ENCODE measurements around the gene LCT.

The LCT gene

DNA sequence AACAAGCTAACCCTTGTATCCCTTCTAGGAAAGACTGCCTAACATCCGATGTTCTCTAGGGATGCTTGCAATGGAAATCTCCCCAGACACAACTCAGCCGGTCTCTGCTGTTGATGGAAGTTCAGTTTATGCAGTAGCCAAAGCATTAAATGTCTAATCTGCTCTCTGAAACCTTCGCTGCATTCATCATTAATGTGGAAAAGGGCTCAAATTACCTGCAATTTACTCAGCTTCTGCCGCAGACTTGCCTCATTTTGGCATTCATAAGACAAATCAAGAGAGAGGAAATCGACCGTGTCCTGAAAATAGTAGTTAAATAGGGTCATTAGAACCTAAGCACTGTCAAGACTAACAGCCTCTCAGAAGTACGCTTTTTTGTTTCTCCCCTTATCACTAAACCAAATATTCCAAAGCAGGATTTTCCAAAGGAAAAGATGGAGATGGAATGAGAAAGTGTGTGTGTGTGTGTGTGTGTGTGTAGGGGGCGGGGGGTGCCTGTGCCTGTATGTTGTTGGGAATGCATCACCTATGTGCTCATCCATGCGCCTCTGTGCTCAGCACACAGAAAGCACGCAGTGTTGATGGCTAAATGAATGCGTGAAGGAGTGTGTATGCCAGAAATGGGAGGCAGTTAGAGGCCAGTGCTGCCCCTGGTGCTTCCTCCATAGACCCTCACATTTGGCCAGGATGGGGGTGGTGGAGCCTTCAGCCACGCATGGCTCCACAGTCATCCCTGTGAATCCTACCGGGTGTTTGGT, 7.4 kb downstream of the LCT start:
- Histone ChIP-seq H3K27ac (ENCODE audit: low read depth, low read length) (no peak overlapping the region), H3K4me3 (ENCODE audit: insufficient read depth, low read length, poor library complexity, severe bottlenecking) (no peak overlapping the region), H3K79me2 (ENCODE audit: insufficient read depth, low read length) (no peaks in the 10 kb centered on the region), H3K27me3 (ENCODE audit: low read length) (no peaks in the 10 kb centered on the region), H3F3A (ENCODE audit: insufficient read depth) (no peaks in the 10 kb centered on the region), H3K36me3 (ENCODE audit: low read length) (no peaks in the 10 kb centered on the region), H3K9me2 (replicated peaks; ENCODE audit: insufficient read depth, low read length) (no peaks in the 10 kb centered on the region), H3K4me2 (ENCODE audit: low read depth, low read length, poor library complexity, severe bottlenecking) (no peak overlapping the region), H4K20me1 (ENCODE audit: low read depth, low read length) (no peaks in the 10 kb centered on the region), H3K9ac (ENCODE audit: low read length) (no peak overlapping the region), H3K9me3 (ENCODE audit: insufficient read depth, low read length) (no peaks in the 10 kb centered on the region), H2AFZ (ENCODE audit: low read depth, low read length, severe bottlenecking) (no peak overlapping the region)
- no peak for TF ChIP-seq EZH2phosphoT487 (conservative IDR thresholded peaks at IDR 0.05; ENCODE audit: low read length)
- TF ChIP-seq, protein P1, sequence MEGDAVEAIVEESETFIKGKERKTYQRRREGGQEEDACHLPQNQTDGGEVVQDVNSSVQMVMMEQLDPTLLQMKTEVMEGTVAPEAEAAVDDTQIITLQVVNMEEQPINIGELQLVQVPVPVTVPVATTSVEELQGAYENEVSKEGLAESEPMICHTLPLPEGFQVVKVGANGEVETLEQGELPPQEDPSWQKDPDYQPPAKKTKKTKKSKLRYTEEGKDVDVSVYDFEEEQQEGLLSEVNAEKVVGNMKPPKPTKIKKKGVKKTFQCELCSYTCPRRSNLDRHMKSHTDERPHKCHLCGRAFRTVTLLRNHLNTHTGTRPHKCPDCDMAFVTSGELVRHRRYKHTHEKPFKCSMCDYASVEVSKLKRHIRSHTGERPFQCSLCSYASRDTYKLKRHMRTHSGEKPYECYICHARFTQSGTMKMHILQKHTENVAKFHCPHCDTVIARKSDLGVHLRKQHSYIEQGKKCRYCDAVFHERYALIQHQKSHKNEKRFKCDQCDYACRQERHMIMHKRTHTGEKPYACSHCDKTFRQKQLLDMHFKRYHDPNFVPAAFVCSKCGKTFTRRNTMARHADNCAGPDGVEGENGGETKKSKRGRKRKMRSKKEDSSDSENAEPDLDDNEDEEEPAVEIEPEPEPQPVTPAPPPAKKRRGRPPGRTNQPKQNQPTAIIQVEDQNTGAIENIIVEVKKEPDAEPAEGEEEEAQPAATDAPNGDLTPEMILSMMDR (IDR thresholded peaks at IDR 0.05; ENCODE audit: insufficient read depth, low read length, poor library complexity, severe bottlenecking) = no peak

DNA sequence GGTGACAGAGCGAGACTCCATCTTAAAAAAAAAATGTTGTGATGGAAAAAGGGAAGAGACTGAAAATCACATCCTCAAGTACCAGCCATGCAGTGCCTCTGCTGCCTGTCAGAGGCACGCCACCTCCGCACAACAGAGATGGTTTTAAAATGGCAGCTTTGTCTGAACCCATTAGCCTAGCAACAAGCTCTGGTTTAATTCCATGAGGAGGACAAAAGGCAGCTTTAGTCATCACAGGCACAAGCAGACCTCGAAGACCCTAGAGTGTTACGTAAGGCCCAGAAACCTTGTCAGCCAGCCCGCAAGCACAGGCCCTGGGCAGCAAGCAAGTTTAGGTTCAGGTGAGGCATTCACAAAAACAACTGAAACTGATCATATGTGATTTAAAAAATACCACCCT, 10.4 kb downstream of the LCT start:
- Histone ChIP-seq H3F3A (ENCODE audit: insufficient read depth) (no peaks in the 10 kb centered on the region), H4K20me1 (ENCODE audit: low read depth, low read length) (no peaks in the 10 kb centered on the region), H3K9ac (ENCODE audit: low read length) (no peak overlapping the region), H3K9me2 (replicated peaks; ENCODE audit: insufficient read depth, low read length) (no peaks in the 10 kb centered on the region), H2AFZ (ENCODE audit: low read depth, low read length, severe bottlenecking) (no peak overlapping the region), H3K79me2 (ENCODE audit: insufficient read depth, low read length) (no peaks in the 10 kb centered on the region), H3K27me3 (ENCODE audit: low read length) (no peaks in the 10 kb centered on the region), H3K27ac (ENCODE audit: low read depth, low read length) (no peak overlapping the region), H3K4me3 (ENCODE audit: insufficient read depth, low read length, poor library complexity, severe bottlenecking) (no peak overlapping the region), H3K4me2 (ENCODE audit: low read depth, low read length, poor library complexity, severe bottlenecking) (no peak overlapping the region), H3K9me3 (ENCODE audit: insufficient read depth, low read length) (no peaks in the 10 kb centered on the region), H3K36me3 (ENCODE audit: low read length) (no peaks in the 10 kb centered on the region)
- TF ChIP-seq, protein P1 (IDR thresholded peaks at IDR 0.05; ENCODE audit: insufficient read depth, low read length, poor library complexity, severe bottlenecking) = no peak
- no peak for TF ChIP-seq EZH2phosphoT487 (conservative IDR thresholded peaks at IDR 0.05; ENCODE audit: low read length)

DNA sequence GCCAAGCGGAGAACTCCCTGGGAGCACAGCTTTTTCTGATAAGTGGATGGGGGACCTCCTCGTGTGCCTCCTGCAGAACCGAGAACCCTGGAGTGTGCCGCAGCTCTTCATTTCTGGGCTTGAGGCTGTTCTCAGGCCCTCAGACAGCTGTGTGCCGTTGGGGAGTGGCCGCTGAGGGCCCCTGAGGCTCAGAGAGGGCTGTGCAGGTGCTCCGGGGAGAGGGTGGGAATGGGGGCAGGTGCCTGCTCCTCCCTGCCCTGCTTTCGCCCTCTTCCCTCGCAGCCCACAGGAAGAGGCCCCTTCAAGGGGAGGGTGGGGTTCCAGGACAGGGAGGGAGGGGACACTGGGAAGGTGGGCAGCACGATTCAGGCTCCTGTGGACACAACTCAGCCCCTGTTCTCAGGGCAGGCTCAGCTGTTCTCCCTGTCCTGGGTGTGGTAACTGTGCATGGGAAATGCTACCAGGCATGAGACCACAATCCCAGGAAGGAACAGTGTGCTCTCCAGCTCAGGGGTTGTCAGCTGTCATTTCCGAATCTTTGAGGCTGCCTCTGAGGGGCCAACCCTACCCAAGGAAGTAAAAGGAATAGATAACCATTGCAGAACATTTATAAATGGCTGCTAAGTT, 11.3 kb downstream of the LCT start:
- Histone ChIP-seq H3K9me2 (replicated peaks; ENCODE audit: insufficient read depth, low read length) (no peaks in the 10 kb centered on the region), H4K20me1 (ENCODE audit: low read depth, low read length) (no peaks in the 10 kb centered on the region), H3K27me3 (ENCODE audit: low read length) (no peaks in the 10 kb centered on the region), H3K4me3 (ENCODE audit: insufficient read depth, low read length, poor library complexity, severe bottlenecking) (no peak overlapping the region), H3K36me3 (ENCODE audit: low read length) (no peaks in the 10 kb centered on the region), H3K4me2 (ENCODE audit: low read depth, low read length, poor library complexity, severe bottlenecking) (no peak overlapping the region), H3K9ac (ENCODE audit: low read length) (no peak overlapping the region), H3F3A (ENCODE audit: insufficient read depth) (no peaks in the 10 kb centered on the region), H2AFZ (ENCODE audit: low read depth, low read length, severe bottlenecking) (no peak overlapping the region), H3K27ac (ENCODE audit: low read depth, low read length) (no peak overlapping the region), H3K9me3 (ENCODE audit: insufficient read depth, low read length) (no peaks in the 10 kb centered on the region), H3K79me2 (ENCODE audit: insufficient read depth, low read length) (no peaks in the 10 kb centered on the region)
- TF ChIP-seq, protein P1 (IDR thresholded peaks at IDR 0.05; ENCODE audit: insufficient read depth, low read length, poor library complexity, severe bottlenecking) = no peak
- no peak for TF ChIP-seq EZH2phosphoT487 (conservative IDR thresholded peaks at IDR 0.05; ENCODE audit: low read length)

All from SU-DHL-6 (cell line).